ENCODE measurements around the gene TWF2.
A peak's percentile ranks its signal among the peaks of the same experiment; 100 is the strongest.

The TWF2 gene

DNA sequence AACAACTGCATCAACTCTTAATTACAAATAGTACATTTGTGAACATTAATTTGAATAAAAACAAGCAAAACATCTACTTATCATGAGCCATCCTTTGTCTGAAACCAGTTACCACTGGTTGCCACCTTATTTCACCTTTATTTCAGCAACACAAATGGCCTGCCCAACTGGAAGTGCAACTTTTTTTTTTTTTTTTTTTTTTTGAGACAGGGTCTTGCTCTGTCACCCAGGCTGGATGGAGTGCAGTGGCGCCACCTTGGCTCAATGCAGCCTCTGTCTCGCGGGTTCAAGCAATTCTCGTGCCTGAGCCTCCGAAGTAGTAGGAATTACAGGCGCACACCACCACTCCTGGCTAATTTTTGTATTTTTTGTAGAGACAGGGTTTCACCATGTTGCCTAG is 26.4 kb upstream of the TWF2 start:
- no peaks in the 10 kb centered on the region for H3K9me3 ChIP-seq (ENCODE audit: insufficient read depth, low read depth, low read length)
- no peaks in the 10 kb centered on the region for H3K27me3 ChIP-seq (ENCODE audit: insufficient read depth, low read length, poor library complexity, severe bottlenecking)
- no peak overlapping the region for H2AFZ ChIP-seq (ENCODE audit: low read length)
- no peaks in the 10 kb centered on the region for H3K9me2 ChIP-seq (replicated peaks; ENCODE audit: low read depth, low read length)
- no peak overlapping the region for H3K9ac ChIP-seq (ENCODE audit: low read depth, low read length, poor library complexity, severe bottlenecking)
- no peak for TF ChIP-seq EZH2phosphoT487 (IDR thresholded peaks at IDR 0.05; ENCODE audit: borderline replicate concordance)
- TF ChIP-seq, protein P1, sequence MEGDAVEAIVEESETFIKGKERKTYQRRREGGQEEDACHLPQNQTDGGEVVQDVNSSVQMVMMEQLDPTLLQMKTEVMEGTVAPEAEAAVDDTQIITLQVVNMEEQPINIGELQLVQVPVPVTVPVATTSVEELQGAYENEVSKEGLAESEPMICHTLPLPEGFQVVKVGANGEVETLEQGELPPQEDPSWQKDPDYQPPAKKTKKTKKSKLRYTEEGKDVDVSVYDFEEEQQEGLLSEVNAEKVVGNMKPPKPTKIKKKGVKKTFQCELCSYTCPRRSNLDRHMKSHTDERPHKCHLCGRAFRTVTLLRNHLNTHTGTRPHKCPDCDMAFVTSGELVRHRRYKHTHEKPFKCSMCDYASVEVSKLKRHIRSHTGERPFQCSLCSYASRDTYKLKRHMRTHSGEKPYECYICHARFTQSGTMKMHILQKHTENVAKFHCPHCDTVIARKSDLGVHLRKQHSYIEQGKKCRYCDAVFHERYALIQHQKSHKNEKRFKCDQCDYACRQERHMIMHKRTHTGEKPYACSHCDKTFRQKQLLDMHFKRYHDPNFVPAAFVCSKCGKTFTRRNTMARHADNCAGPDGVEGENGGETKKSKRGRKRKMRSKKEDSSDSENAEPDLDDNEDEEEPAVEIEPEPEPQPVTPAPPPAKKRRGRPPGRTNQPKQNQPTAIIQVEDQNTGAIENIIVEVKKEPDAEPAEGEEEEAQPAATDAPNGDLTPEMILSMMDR (conservative IDR thresholded peaks at IDR 0.05; ENCODE audit: low read length), result peak; percentile 38
- peaks cover 2% of the 10 kb centered on the region for H3K4me1 ChIP-seq (ENCODE audit: insufficient read depth, low read length, poor library complexity, severe bottlenecking)
- H3K4me3 ChIP-seq (ENCODE audit: low read length, poor library complexity, severe bottlenecking), result no peak overlapping the region
- H3K36me3 ChIP-seq (ENCODE audit: insufficient read depth, low read length), result peaks cover 95% of the 10 kb centered on the region
- no peak overlapping the region for H3K4me2 ChIP-seq (ENCODE audit: low read depth, low read length, poor library complexity, severe bottlenecking)
- H4K20me1 ChIP-seq (ENCODE audit: insufficient read depth, low read length, poor library complexity, severe bottlenecking), result peaks cover 82% of the 10 kb centered on the region
- peaks cover 91% of the 10 kb centered on the region for H3K79me2 ChIP-seq (ENCODE audit: insufficient read depth, low read length)
- H3F3A ChIP-seq (ENCODE audit: low read depth), result 0 out of 2 replicates have a peak, but pooled peaks cover 4% of the 10 kb centered on the region

DNA sequence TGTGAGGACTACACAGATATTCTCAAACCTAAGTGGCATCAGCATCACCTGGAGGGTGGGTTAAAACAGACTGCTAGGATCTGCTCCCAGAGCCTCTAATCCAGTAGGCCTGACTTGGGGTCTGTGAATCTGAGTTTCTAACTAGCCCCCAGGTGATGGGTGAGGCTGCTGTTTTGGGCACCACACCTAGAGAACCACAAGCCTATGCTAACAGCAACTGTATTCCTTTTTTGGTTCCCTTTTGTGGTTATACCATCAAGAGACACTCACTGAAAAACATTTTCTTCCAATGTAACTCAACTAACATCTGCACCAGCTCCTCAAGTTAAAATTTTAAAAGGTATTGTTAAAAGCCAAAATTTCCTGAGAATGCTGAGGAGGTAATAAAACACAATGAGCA is 23.5 kb upstream of the TWF2 start:
- peaks cover 59% of the 10 kb centered on the region for H4K20me1 ChIP-seq (ENCODE audit: insufficient read depth, low read length, poor library complexity, severe bottlenecking)
- 0 out of 2 replicates have a peak, but pooled peaks cover 4% of the 10 kb centered on the region for H3F3A ChIP-seq (ENCODE audit: low read depth)
- peaks cover 77% of the 10 kb centered on the region for H3K79me2 ChIP-seq (ENCODE audit: insufficient read depth, low read length)
- TF ChIP-seq EZH2phosphoT487 (IDR thresholded peaks at IDR 0.05; ENCODE audit: borderline replicate concordance), result no peak
- TF ChIP-seq, protein P1 (conservative IDR thresholded peaks at IDR 0.05; ENCODE audit: low read length), result no peak
- H3K9ac ChIP-seq (ENCODE audit: low read depth, low read length, poor library complexity, severe bottlenecking), result no peak overlapping the region
- H2AFZ ChIP-seq (ENCODE audit: low read length), result no peak overlapping the region
- peaks cover 98% of the 10 kb centered on the region for H3K36me3 ChIP-seq (ENCODE audit: insufficient read depth, low read length)
- no peaks in the 10 kb centered on the region for H3K27me3 ChIP-seq (ENCODE audit: insufficient read depth, low read length, poor library complexity, severe bottlenecking)
- no peak overlapping the region for H3K4me2 ChIP-seq (ENCODE audit: low read depth, low read length, poor library complexity, severe bottlenecking)
- no peaks in the 10 kb centered on the region for H3K4me1 ChIP-seq (ENCODE audit: insufficient read depth, low read length, poor library complexity, severe bottlenecking)
- H3K9me3 ChIP-seq (ENCODE audit: insufficient read depth, low read depth, low read length), result no peaks in the 10 kb centered on the region
- H3K4me3 ChIP-seq (ENCODE audit: low read length, poor library complexity, severe bottlenecking), result no peak overlapping the region
- no peaks in the 10 kb centered on the region for H3K9me2 ChIP-seq (replicated peaks; ENCODE audit: low read depth, low read length)

DNA sequence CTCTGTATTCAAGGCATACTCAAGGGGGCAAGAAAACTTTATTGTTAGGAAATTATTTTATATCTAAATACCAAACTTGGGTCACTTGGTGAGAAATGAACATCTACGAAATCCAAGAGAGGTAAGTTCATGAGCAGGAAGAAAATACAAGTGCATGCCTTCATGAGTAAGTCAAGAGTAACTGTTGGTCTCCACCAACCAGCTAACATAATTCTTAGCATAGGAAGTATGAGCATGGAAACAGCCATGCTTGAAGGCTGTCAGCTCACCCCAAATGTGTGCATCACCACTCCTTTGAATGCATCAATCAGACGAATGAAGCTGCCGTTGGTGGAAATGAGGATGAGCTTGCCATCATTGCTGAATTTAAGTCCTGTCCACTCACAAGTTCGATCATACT is 20.5 kb upstream of the TWF2 start:
- Histone ChIP-seq H3K9me3 (ENCODE audit: insufficient read depth, low read depth, low read length) (no peaks in the 10 kb centered on the region), H3K27me3 (ENCODE audit: insufficient read depth, low read length, poor library complexity, severe bottlenecking) (no peaks in the 10 kb centered on the region), H3F3A (ENCODE audit: low read depth) (no peaks in the 10 kb centered on the region), H3K4me3 (ENCODE audit: low read length, poor library complexity, severe bottlenecking) (no peak overlapping the region), H3K36me3 (ENCODE audit: insufficient read depth, low read length) (peaks cover 97% of the 10 kb centered on the region), H3K4me1 (ENCODE audit: insufficient read depth, low read length, poor library complexity, severe bottlenecking) (peaks cover under 1% of the 10 kb centered on the region), H3K4me2 (ENCODE audit: low read depth, low read length, poor library complexity, severe bottlenecking) (no peak overlapping the region), H3K9me2 (replicated peaks; ENCODE audit: low read depth, low read length) (no peaks in the 10 kb centered on the region), H4K20me1 (ENCODE audit: insufficient read depth, low read length, poor library complexity, severe bottlenecking) (peaks cover 39% of the 10 kb centered on the region), H2AFZ (ENCODE audit: low read length) (no peak overlapping the region), H3K9ac (ENCODE audit: low read depth, low read length, poor library complexity, severe bottlenecking) (no peak overlapping the region), H3K79me2 (ENCODE audit: insufficient read depth, low read length) (peaks cover 54% of the 10 kb centered on the region)
- TF ChIP-seq, protein P1 (conservative IDR thresholded peaks at IDR 0.05; ENCODE audit: low read length), result no peak
- no peak for TF ChIP-seq EZH2phosphoT487 (IDR thresholded peaks at IDR 0.05; ENCODE audit: borderline replicate concordance)
